Neuronal stem cell (in vitro differentiated cells): ENCODE results near the gene UBXN4.
A peak's percentile ranks its signal among the peaks of the same experiment; 100 is the strongest.

ENCODE experiments used
- DNase-seq: peaks from one replicate; pipeline ENCODE4 v3.0.0-alpha.2; 2013; ENCODE audit warnings: low spot score
- H2AFZ ChIP-seq: one replicate; pipeline ENCODE4 v1.6.1; 2013; ENCODE audit warnings: mild to moderate bottlenecking, low read length, inconsistent platforms
- H2AK5ac ChIP-seq: 2 replicates; pipeline ENCODE4 v1.6.1; 2013; ENCODE audit warnings: low read depth, mild to moderate bottlenecking, inconsistent platforms, low read length, moderate library complexity, mixed read lengths
- H2BK120ac ChIP-seq: 2 replicates; pipeline ENCODE4 v1.6.1; 2013; ENCODE audit warnings: low read depth, mild to moderate bottlenecking, inconsistent platforms, low read length, moderate library complexity, mixed read lengths
- H2BK12ac ChIP-seq: one replicate; pipeline ENCODE4 v1.6.1; 2013; ENCODE audit warnings: low read length, inconsistent platforms
- H2BK15ac ChIP-seq: 2 replicates; pipeline ENCODE4 v1.6.1; 2013; ENCODE audit warnings: mild to moderate bottlenecking, low read length, inconsistent platforms, mixed read lengths
- H2BK5ac ChIP-seq: one replicate; pipeline ENCODE4 v1.6.1; 2013; ENCODE audit warnings: inconsistent platforms, mild to moderate bottlenecking, low read length, moderate library complexity
- H3K14ac ChIP-seq: one replicate; pipeline ENCODE4 v1.6.1; 2013; ENCODE audit warnings: low read length, inconsistent platforms
- H3K18ac ChIP-seq: 2 replicates; pipeline ENCODE4 v1.6.1; 2013; ENCODE audit warnings: low read length, inconsistent platforms
- H3K23ac ChIP-seq: 2 replicates; pipeline ENCODE4 v1.6.1; 2013; ENCODE audit warnings: low read depth, mild to moderate bottlenecking, mixed read lengths, low read length, inconsistent platforms; ENCODE audit not compliant: poor library complexity
- H3K27ac ChIP-seq: replicated peaks from 3 replicates; pipeline ENCODE4 v1.5.1; 2013; ENCODE audit warnings: low read length, inconsistent platforms
- H3K27me3 ChIP-seq, 3 experiments: 2 replicates each; pipeline ENCODE4 v1.6.1; 2013; ENCODE audit warnings: low read length in 3 of 3, mild to moderate bottlenecking in 2 of 3, inconsistent platforms in 1 of 3, low read depth in 1 of 3, mixed read lengths in 1 of 3, moderate library complexity in 1 of 3; ENCODE audit not compliant: control insufficient read depth in 3 of 3, insufficient read depth in 3 of 3
- H3K36me3 ChIP-seq, 2 donors: replicated peaks in 1 of 2; 2 replicates each; pipeline ENCODE4 v1.6.1; 2013; ENCODE audit warnings: low read length in 2 of 2; ENCODE audit not compliant: control insufficient read depth in 2 of 2, insufficient read depth in 2 of 2
- H3K4ac ChIP-seq: 2 replicates; pipeline ENCODE4 v1.6.1; 2013; ENCODE audit warnings: inconsistent platforms, mild to moderate bottlenecking, low read length, moderate library complexity
- H3K4me1 ChIP-seq, 2 donors: 1 replicate in 1 of 2; 2 replicates in 1 of 2; pipeline ENCODE4 v1.6.1; 2013; ENCODE audit warnings: low read length in 2 of 2, low read depth in 1 of 2; ENCODE audit not compliant: control insufficient read depth in 2 of 2, insufficient read depth in 1 of 2
- H3K4me2 ChIP-seq: one replicate; pipeline ENCODE4 v1.6.1; 2013; ENCODE audit warnings: mild to moderate bottlenecking, low read length, inconsistent platforms; ENCODE audit not compliant: insufficient read depth, poor library complexity, severe bottlenecking
- H3K4me3 ChIP-seq, 2 donors: 2 replicates each; pipeline ENCODE4 v1.5.1; 2013; ENCODE audit warnings: low read length in 2 of 2, mild to moderate bottlenecking in 2 of 2, inconsistent platforms in 1 of 2, moderate library complexity in 1 of 2
- H3K79me1 ChIP-seq: one replicate; pipeline ENCODE4 v1.6.1; 2013; ENCODE audit warnings: low read depth, mild to moderate bottlenecking, inconsistent platforms, low read length, moderate library complexity
- H3K9ac ChIP-seq: one replicate; pipeline ENCODE4 v1.6.1; 2013; ENCODE audit warnings: mild to moderate bottlenecking, low read depth, low read length, inconsistent platforms; ENCODE audit not compliant: poor library complexity
- H3K9me3 ChIP-seq, 2 donors: replicated peaks in 1 of 2; 2 replicates each; pipeline versions ENCODE3 to v1.6.1; 2013; ENCODE audit warnings: low read length in 2 of 2, mild to moderate bottlenecking in 2 of 2, inconsistent platforms in 1 of 2, low read depth in 1 of 2, mixed read lengths in 1 of 2, moderate library complexity in 1 of 2; ENCODE audit not compliant: control insufficient read depth in 2 of 2, insufficient read depth in 1 of 2
- H4K8ac ChIP-seq: one replicate; pipeline ENCODE4 v1.6.1; 2013; ENCODE audit warnings: low read depth, mild to moderate bottlenecking, inconsistent platforms, low read length, moderate library complexity
- H4K91ac ChIP-seq: one replicate; pipeline ENCODE4 v1.6.1; 2013; ENCODE audit warnings: low read length, low read depth, mild to moderate bottlenecking, inconsistent platforms; ENCODE audit not compliant: poor library complexity
- WGBS, 2 donors: extraction: QIAGEN DNeasy Blood & Tissue Kit; methylation state at CpG; one replicate each; pipeline ENCODE4 v1.1.7; 2013; ENCODE audit warnings: missing lambda C conversion rate in 2 of 2, mixed read lengths in 1 of 2; ENCODE audit not compliant: insufficient read length in 2 of 2, insufficient replicate concordance in 1 of 2; ENCODE audit errors: extremely low coverage in 2 of 2; 5-methylcytosine and 5-hydroxymethylcytosine counted together

Gene UBXN4

DNA sequence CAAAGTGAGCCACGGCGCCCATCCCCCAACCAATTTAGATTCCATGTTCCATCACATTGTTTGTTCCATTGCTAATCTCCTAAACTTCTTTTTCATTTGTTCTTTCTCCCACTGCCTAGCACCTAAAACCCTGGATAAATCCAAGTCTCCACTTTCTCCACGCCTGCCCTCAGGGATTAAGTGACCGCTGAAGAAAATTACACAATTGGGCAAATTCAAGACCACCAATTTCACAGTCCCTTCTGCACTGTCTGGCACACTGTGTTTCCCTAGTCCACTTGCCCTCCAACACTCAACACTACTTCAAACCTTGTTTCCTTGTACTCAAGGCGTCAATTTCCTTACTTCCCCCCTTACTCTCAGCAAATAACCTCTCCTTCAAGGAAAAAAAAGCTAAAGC is 5.1 kb upstream of the UBXN4 start:
- H3K23ac ChIP-seq = no peak overlapping the region
- H3K4me2 ChIP-seq = no peak overlapping the region
- no peak overlapping the region for H2BK12ac ChIP-seq
- H3K9ac ChIP-seq = no peak overlapping the region
- no peak overlapping the region for H4K8ac ChIP-seq
- H2AFZ ChIP-seq = no peak overlapping the region
- H3K9me3 ChIP-seq = no peaks in the 10 kb centered on the region
- DNase-seq = no peak
- no peaks in the 10 kb centered on the region for H3K36me3 ChIP-seq
- H3K4me3 ChIP-seq = no peak overlapping the region
- H2BK15ac ChIP-seq = no peak overlapping the region
- no peak overlapping the region for H4K91ac ChIP-seq
- WGBS, 2 donors = 100% methylated on average over 1 of the region's 5 CpGs; no CpG with 5 or more reads in 1 of the 2 donors
- no peak overlapping the region for H2BK120ac ChIP-seq
- H3K79me1 ChIP-seq = no peaks in the 10 kb centered on the region
- no peak overlapping the region for H3K14ac ChIP-seq
- no peak overlapping the region for H3K4ac ChIP-seq
- no peak overlapping the region for H2BK5ac ChIP-seq
- H3K27ac ChIP-seq = no peak overlapping the region
- H3K18ac ChIP-seq = no peak overlapping the region
- no peak overlapping the region for H2AK5ac ChIP-seq
- H3K4me1 ChIP-seq = peaks cover 0 to 2% of the 10 kb centered on the region in 2 donors
- no peaks in the 10 kb centered on the region for H3K27me3 ChIP-seq

DNA sequence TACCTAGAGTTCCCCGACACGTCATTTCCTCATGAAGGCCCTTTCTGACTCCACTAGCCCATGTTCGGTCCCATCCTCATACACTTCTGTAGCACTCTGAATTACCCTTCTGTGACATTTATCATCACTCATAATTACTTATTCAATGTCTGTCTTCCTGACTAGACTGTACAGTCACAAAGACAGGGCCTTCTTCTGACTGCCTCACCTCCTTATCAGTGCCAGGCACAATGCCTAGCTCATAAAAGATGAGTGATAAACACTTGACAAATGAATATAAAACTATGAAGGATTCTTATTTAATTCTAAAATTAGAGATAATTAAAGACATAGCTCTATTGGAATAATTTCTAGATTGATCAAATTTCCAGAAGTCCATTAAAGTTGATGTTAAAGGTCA is 1.4 kb upstream of the UBXN4 start:
- Histone ChIP-seq H2BK12ac (no peak overlapping the region), H2BK5ac (no peak overlapping the region), H3K23ac (no peak overlapping the region), H2AK5ac (no peak overlapping the region), H3K27ac (no peak overlapping the region), H3K4ac (no peak overlapping the region), H3K4me2 (no peak overlapping the region), H3K4me1 (peaks cover 2 to 5% of the 10 kb centered on the region in 2 donors), H4K8ac (no peak overlapping the region), H2AFZ (no peak overlapping the region), H3K9ac (no peak overlapping the region), H3K27me3 (no peaks in the 10 kb centered on the region), H3K14ac (no peak overlapping the region), H4K91ac (no peak overlapping the region), H3K36me3 (peaks cover 0 to 13% of the 10 kb centered on the region in 2 donors), H3K79me1 (peaks cover 6% of the 10 kb centered on the region), H3K18ac (no peak overlapping the region), H2BK15ac (no peak overlapping the region), H3K4me3 (no peak overlapping the region), H2BK120ac (no peak overlapping the region), H3K9me3 (no peaks in the 10 kb centered on the region)
- WGBS, 2 donors = no CpG with 5 or more reads among the region's 3 CpGs
- DNase-seq = no peak

DNA sequence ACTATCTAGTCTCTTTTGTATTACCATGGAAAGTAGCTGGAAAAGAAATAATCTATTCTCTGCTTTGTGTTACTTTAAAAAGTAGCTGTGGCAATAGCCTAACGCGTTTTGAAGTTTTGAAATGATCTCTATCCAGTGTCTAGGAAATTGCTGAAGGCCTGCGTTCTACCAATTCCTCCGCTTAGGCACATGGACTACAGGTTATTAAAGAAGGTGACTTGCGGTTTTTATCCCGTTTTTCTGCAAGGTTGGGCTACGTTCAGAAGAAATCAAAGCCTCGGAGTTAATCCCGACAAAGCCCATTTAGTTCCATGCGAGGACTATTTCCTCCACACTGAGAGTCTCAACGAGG is 636 bp upstream of the UBXN4 start:
- H3K18ac ChIP-seq = no peak overlapping the region
- no peaks in the 10 kb centered on the region for H3K9me3 ChIP-seq
- no peak overlapping the region for H3K4me3 ChIP-seq
- H2BK15ac ChIP-seq = no peak overlapping the region
- no peak overlapping the region for H4K8ac ChIP-seq
- H3K27me3 ChIP-seq = no peaks in the 10 kb centered on the region
- no peak overlapping the region for H2BK5ac ChIP-seq
- no peak overlapping the region for H3K9ac ChIP-seq
- peaks cover 0 to 21% of the 10 kb centered on the region in 2 donors for H3K36me3 ChIP-seq
- no peak overlapping the region for H3K4ac ChIP-seq
- no peak overlapping the region for H2AK5ac ChIP-seq
- no peak overlapping the region for H3K27ac ChIP-seq
- DNase-seq = no peak
- no peak overlapping the region for H3K4me2 ChIP-seq
- peaks cover 2 to 5% of the 10 kb centered on the region in 2 donors for H3K4me1 ChIP-seq
- H2BK12ac ChIP-seq = no peak overlapping the region
- no CpG with 5 or more reads among the region's 11 CpGs for whole genome bisulfite sequencing, 2 donors
- H2BK120ac ChIP-seq = no peak overlapping the region
- H4K91ac ChIP-seq = no peak overlapping the region
- peak overlapping the region; percentile 79 for H2AFZ ChIP-seq
- peaks cover 8% of the 10 kb centered on the region for H3K79me1 ChIP-seq
- H3K23ac ChIP-seq = no peak overlapping the region
- H3K14ac ChIP-seq = no peak overlapping the region

DNA sequence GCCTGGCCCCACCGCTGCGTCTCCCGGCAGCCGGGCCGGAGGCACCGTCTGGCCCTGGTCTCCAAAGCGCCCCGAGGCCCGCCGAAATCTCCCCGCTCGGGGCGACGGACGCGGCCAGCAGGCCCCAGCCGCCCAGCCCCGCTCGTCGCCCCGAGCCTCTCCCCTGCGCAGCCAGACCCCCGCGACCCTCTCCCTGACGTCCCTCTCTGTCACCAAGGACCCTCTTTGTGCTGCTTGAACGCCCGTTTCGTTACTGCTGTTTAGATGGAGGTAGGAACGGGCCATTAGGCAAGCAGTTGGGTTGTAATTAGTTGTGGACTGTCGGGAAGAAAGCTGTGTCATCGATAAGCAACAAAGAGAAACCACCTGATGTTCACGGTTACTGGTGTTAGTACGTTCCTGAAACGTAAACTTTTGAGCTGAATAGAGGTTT is 686 bp downstream of the UBXN4 start:
- peak overlapping the region; percentile 53 for H4K91ac ChIP-seq
- H2BK15ac ChIP-seq = peak overlapping the region; percentile 81
- H3K27ac ChIP-seq = peak overlapping the region; percentile 98
- H2AFZ ChIP-seq = peak overlapping the region; percentile 91
- H3K23ac ChIP-seq = peak overlapping the region; percentile 98
- H3K9me3 ChIP-seq = no peaks in the 10 kb centered on the region
- peak overlapping the region; percentile 77 to 96 for H3K4me3 ChIP-seq
- H2AK5ac ChIP-seq = peak overlapping the region; percentile 99
- peaks cover 8% of the 10 kb centered on the region for H3K79me1 ChIP-seq
- DNase-seq = peak; percentile 48
- peaks cover 2 to 5% of the 10 kb centered on the region in 2 donors for H3K4me1 ChIP-seq
- no peak overlapping the region for H4K8ac ChIP-seq
- no peak overlapping the region for H2BK12ac ChIP-seq
- H2BK5ac ChIP-seq = peak overlapping the region; percentile 98
- H3K9ac ChIP-seq = peak overlapping the region; percentile 98
- peak overlapping the region; percentile 45 for H3K4me2 ChIP-seq
- H3K18ac ChIP-seq = peak overlapping the region; percentile 100
- H3K14ac ChIP-seq = peak overlapping the region; percentile 97
- H3K36me3 ChIP-seq = peaks cover 0 to 34% of the 10 kb centered on the region in 2 donors
- H2BK120ac ChIP-seq = peak overlapping the region; percentile 99
- WGBS, 2 donors = no CpG with 5 or more reads among the region's 34 CpGs
- peak overlapping the region; percentile 4 for H3K4ac ChIP-seq
- H3K27me3 ChIP-seq = no peaks in the 10 kb centered on the region
